HG03432 (cell line): Measurements from ENCODE around the gene CITED4.
A peak's percentile ranks its signal among the peaks of the same experiment; 100 is the strongest.

Source experiments
- ATAC-seq: cut with Tn5 transposase; IDR thresholded peaks from one replicate; pipeline ENCODE4 v1.9.1; 2021; ENCODE audit warnings: mild to moderate bottlenecking, moderate library complexity; ENCODE audit not compliant: unreplicated experiment

Gene CITED4

DNA sequence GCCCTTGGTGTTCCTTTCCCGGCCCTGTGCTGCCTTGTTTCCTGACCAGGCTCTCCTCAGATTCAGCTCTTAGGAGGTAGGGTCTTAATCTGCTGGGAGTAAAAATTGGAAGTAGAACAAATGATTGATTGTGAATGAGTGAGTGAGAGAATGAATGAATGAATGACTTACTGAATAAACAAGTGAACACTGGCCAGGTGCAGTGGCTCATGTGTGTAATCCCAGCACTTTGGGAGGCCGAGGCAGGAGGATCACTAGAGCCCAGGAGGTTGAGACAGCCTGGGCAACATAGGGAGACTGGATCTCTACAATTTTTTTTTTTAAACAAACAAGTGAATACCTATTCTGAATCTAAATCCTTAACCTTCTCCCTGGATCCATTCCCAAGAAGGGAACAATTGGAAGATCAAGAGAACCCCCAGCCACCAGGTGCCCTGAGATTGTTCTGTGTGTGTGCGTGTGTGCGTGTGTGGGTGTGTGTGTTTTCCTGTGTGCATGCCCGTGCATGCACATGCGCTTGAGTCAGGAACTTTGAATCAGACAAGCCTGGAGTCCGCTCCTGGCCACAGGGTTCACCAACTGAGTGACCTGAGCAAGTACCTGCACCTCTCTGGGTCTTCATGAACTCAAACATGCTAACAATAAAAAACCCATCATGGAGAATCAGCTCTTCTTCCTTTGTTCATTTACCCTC is 24.3 kb upstream of the CITED4 start:
- ATAC-seq = no peak

DNA sequence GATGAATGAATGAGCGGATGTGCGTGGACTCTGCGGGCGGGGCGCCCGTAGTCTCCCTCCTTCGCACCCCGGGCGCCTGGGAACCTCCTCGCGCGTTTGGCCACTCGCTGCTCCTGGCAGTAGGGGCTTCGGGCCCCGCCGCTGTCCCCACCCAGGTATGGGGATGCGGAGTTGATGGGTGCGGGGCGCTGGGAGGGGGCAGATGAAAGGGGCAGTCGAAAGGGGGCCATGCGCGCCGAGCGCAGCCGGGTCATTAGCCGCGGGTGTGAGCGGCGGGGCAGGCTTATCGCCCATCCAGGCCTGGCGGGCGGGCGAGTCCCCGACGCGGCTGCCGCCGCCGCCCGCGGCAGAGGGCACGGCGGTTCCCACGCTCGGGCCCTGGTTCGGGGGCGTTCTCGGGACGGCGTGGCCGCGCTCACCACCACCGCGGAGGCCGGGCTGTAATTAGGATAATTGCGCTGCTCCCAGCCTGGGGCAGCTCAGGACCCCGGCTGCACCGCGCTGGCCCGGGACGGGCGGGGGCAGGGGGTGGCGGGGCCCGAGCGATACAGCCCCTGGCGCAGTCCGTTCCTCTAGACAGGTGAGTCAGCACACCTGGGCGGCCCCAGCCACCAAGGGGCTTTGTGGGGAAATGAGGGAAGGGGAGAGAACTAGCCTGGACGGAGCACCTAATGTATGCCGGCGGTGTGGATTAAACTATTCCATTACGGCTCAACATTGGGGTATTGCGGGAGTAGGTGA is 22.1 kb upstream of the CITED4 start:
- ATAC-seq = no peak

DNA sequence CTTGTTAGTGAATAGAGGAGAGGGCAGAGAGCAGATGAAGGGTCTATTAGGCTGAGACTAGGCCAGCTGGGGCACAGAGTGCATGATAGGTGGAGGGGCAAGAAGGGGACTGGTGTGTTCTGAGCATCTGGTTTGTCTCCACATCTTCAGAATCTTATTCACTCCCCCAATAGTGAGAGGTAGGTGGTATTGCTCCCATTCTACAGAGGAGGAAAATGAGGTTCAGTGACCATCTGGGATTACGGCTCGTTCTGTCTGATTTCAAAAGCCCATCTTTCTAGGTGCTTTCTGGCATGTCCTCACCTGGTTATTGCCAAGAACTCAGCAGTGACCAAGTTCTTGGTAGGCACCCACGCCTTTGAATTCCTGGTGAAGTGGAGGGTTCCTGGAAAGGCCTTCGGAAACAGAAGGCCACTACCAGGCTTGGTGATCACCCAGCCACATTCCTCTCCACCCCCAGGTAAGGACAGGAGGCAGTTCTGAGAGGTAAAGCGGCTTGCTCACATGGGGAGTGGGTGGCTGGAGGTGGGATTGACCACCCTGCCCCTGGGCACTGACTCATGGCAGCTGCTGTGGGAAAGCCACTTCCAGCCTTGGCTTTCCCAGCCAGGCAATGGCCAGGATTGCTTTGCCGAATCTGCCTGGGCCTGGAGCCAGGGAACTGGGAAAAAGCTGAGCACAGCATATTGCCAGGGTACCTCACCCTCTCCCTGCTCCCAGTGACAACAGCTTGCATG is 18.8 kb upstream of the CITED4 start:
- no peak for ATAC-seq

DNA sequence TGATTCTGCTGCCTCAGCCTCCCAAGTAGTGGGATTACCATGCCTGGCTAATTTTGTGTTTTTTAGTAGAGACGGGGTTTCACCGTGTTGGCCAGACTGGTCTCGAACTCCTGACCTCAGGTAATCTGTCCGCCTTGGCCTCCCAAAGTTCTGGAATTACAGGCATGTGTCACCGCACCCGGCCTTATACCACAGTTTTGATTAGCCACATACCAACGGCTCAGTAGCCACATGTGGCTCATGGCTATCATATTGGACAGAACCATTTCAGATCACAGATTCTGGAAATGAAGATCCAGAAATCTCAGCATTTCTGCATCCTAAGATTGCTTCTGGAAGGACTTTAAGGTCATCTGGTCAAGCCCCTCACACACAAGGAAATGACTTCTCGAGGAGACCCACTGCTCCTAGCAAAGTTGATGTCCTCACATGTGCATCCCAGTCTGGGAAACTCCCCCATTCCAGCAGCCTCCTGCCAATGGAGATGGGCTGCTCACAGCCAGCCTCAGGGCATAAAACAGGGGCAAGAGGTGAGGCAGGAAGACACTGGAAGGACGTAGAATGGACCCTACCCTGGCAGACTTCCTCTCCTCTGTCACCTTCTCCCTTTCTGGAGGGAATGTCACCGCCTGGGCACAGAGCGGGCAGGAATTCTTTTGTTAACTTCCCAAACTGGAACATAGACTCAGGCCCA is 17.5 kb upstream of the CITED4 start:
- ATAC-seq = no peak

DNA sequence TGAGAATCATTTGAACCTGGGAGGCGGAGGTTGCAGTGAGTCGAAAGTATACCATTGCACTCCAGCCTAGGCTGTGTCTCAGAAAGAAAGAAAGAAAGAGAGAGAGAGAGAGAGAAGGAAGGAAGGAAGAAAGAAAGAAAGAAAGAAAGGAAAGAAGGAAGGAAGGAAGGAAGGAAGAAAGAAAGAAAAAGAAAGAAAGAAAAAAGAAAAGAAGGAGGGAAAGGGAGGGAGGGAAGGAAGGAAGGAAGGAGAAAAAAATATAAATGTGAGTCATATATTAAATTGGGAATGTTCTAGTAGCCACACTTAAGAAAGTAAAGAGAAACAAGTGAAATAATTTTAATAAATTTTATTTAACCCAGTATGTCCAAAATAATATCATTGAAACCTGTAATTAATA is 16.7 kb upstream of the CITED4 start:
- no peak for ATAC-seq

DNA sequence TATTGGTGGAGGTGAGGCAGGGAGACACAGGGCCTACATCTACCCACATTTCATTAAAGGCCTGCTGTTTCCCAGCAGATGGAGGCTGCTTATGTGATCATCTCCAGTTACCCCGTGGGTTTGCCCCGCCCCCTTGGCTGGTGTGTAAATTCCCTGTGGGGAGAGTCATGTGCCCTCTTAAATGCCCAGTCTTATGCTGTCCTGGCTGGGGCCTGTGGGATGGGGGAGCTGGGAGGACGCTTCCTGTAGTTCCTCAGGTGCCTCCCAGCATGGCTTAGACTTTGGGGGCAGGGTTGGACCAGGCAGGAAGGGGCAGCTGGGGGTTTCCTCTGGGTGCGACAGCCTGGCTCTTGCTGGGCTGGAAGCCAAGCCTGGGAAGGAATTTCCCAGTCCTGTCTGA is 15.5 kb upstream of the CITED4 start:
- no peak for ATAC-seq

DNA sequence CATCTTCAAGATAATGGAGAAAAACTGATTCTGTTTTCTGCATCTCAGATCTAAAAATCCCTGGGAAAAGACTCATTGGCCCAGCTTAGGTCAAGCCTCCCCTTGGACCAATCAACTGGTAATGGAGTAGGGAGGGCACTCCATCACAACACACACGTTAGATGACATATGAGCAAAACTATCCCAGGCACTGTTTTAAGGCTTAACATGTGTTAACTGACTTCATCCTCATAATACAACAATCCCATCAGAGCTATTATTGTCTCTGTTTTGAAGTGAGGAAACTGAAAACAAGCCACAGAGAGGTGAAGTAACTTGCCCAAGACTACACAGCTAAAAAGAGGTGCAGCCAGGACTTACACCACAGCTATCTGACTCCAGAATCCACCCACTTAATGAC is 14.7 kb upstream of the CITED4 start:
- ATAC-seq = no peak

DNA sequence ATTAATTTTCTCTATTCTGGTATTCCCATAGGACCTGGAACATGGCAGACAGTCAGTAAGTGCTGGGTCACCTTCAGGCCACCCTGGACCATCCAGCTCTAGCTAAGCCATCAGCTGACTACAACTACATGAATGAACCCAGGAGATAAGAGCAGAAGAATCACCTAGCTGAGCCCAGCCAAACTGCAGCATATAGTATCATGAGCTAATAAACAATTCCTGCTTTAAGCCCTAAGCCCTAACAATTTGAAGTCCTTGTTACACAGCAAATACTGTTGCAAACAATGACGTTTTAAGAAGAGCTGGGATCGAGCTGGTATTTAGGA is 14.2 kb upstream of the CITED4 start:
- no peak for ATAC-seq

DNA sequence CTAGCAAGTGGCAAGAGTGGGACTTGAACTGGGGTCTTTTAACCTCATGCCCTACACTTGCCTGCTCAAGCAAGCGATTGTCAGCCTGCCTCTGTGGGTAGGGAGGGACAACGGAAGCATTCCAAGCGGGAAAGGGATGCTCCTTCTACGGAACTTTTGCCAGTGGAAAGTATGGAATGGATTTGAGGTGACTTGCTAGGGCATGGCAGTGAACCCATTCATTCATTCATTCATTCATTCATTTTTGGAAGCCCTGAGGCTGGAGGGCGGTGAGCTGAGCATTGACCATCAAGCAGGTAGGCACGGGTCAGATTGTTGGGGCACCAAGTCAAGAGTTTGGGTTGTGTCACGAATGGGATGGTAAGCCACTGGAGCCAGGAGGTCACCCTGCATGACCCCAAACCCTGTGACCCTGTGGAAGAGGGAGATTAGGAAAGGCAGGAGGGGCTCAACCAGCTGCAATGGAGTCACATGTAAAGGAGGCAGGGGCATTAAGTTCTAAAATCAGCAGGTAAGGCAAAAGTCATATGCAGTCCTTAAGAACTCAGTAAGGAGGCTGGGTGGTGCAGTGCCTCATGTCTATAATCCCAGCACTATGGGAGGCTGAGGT is 11.8 kb upstream of the CITED4 start:
- ATAC-seq = no peak

DNA sequence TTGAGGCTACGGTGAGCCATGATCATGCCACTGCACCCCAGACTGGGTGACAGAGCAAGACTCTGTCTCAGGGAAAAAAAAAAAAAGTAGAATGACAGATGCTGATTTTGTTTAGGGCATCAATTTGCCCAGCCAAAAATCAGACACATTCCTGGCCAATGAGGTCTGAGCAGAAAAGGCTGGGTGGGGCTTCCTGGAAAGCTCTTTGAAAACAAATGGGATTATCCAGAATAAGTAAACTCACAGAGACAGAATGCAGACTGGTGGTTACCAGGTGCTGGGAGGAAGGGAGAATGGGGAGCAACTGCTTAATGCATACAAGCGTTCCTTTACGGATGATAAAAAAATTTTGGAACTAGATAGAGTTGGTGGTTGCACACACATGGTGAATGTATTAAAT is 10.1 kb upstream of the CITED4 start:
- ATAC-seq = no peak

DNA sequence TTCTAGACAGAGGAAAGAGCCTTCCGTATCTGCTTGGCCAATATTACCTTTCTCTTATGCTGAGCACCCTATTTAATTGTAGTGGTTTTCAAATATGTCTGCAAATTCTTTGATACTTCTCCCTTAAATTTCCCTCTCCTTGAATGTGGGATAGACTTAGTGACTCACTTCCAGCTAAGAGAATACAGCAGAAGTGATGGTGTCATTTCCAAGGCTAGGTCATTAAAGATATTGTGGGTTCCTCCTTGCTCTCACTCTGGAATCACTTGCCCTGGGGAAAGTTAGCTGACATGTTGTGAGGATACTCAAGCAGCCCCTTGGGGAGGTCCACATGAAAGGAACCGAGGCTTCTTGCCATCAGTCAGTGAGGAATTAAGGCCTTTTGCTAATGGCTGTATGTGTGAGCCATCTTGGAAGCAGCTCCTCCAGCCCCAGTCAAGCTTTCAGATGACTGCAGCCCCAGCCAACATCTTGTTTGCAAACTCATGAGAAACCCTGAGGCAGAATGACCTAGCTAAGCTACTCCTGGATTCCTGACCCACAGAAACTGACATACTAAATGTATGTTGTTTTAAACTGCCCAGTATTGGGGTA is 8.1 kb upstream of the CITED4 start:
- ATAC-seq = no peak

DNA sequence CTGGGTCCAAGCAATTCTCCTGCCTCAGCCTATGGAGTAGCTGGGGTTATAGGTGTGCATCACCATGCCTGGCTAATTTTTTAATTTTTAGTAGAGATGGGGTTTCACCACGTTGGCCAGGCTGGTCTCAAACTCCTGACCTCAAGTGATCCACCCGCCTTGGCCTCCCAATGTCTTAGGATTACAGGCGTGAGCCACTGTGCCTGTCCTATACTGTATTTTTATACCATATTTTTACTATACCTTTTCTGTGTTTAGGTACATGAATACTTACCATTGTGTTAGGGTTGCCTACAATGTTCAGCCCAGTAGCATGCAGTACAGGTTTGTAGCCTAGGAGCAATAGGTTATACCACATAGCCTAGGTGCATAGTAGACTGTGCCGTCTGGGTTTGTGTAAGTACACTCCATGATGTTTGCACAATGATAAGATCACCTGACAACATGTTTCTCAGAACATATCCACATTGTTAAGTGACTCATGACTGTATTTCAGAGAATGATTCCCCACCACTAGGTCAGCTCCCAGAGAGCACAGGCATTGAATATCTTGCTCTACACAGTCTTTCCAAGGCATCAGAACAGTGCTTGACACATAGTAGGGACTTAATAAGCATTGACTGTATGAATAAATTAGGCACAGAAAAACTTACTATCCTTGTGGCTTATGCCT is 6.0 kb upstream of the CITED4 start:
- no peak for ATAC-seq

DNA sequence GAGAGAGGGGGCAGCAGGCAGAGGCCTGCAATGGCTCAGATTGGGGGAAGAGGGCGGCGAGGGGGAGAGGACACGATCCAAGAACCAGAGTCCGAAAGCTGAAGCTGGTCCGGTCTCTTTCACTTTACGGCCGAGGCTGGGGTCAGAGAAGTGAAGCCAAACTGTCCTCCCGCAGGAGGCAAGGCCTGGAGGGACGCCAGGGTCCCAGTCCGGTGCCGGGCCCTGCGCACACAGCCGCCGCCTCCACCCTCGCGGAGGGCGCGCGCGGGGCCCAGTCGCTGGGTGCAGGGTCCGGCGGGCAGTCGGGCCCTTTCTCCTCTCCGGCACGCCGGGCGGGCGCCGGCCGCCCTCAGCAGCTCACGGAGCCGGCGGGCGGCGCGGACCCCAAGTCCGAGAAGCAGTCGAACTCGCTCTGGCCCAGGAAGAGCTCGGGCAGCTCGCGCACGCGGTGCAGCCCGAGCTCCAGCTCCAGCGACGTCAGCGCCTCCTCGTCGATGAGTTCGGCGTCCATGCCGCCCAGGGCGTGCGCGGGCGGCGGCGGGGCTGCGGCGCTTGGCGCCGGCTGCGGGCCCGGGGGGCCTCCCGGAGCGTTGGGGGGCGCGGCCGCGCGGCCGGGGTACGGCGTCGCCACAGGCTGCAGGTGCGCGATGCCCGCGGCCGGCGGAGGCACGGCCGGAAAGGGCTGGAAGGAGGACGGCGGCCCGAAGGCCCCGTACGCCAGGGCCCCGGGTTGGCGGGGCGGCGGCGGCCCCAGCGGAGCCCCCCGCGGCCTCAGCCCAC is 749 bp downstream of the CITED4 start:
- peak; percentile 23 for ATAC-seq

DNA sequence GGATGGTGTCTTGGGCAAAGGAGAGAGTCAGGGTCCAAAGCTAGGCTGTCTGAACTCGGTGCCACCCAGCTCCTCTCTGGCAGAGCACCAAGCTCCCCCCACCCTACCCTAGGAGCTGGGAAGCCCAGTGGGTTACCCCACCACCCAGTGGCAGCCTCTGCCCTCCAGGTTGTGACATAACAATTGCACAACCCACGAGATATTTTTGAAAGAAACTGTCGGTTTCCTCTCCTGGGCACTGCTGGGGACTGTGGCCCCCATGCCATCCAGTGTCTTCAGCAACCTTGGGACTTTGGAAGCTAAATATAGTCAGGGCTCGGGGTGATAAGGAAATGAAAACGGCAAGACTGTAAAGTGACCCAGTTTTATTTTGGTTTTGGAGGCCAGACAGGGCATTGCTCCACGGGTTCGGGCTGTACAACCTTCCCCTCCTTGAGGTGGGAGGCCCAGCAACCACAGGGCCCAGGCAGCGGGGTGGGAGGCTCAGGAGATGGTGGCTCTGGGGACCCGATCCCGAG is 1.4 kb downstream of the CITED4 start:
- ATAC-seq = no peak

DNA sequence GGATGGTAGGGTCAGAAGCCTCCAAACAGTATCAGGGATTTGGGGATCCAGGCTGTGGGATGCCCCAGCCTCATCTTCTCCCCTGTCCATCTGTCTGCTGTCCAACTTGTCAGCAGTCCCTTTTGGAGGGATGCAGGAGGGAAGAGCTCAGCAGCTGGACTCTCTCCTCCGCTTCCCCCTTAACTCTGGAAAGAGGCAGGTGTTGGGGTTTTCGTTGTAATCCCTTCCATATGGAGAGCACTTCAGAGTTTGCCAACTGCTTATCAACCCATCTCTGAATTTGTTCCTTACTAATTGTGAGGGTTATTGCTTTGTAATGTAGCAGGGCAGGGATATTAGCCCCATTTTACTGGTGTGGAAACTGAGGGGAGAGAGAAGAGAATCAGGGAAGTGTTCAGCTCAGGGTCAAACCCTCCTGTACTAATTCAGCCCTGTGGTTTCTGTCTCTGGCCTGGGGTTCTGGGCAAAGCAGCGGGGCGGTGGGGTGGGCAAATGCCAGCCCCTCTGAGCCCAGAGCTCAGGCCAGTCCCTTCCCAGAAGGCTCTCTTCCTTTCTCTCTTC is 3.2 kb downstream of the CITED4 start:
- no peak for ATAC-seq

DNA sequence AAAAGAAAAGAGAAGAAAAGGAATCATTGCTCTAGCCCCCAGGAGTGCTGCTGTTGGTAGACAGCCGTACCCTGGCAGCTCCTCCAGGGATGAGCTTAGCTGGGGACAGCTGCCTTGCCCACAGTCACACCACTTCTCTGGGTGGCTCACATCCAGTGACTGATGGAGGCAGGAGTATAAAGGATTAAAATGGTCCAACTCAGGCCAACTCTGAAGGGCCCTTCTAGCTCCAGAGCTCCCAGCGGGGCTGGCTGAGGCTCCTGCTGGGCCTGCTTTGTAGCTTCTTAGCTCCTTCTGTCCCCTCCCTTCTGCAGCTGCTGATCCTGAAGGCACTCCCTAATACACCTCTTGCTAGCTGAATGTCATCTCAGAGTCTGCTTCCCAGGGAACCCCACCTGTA is 4.4 kb downstream of the CITED4 start:
- ATAC-seq = no peak

DNA sequence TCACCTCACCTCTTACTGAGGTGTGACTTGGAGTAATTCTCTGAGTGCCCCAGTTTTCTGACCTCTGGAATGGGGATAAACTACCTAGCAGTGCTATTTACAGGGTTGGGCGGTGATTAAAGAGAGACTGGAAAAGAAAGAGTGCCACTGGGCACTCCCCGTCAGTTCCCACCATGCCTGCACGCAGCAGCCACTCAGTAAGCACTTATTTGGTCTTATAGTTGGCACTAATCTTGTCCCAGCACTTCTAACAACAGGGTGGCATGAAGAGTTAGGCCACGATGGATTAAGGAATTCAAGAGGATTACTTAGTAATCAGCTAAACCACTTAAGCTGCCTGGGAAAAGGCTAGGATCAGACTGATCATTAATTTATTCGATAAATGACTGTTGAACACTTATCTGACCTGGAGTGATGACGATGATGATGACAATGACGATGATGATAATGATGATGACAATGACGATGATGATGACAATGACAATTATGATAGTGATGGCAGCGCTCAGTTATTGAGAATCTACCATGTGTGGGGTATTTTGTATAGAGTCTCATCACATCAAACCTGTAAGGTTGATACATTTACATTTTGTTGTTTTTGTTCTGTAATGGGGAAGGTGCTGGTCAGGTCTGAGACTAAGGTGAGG is 5.4 kb downstream of the CITED4 start:
- no peak for ATAC-seq

DNA sequence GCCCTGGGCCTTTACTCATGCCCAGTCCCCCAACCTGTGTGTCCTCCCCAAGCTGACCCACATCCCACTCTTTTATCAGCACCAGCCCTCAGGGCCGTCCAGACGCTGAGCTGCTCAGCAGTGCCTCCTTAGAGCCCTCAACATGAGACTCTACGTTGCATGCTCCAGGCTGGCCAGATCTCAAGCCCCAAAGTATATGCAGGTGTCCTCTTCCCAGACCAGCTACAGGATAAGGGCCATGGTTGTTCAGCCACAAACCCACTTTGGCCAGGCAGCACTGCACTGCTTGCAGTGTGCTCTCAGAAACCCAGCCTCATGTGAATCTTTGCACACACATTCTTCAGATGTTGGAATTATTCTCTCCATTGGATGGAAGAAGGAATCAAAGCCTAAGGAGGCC is 6.0 kb downstream of the CITED4 start:
- no peak for ATAC-seq
